KMS-11 (cell line): ENCODE results near the gene C1QTNF6.
"Not testable (repeated sequence)": the region's sequence is repeated elsewhere in the genome, so short reads cannot be mapped to it uniquely, and the experiment has no call there.

ENCODE experiments used
- H2AFZ ChIP-seq: fragments of 200-600 bp; sonication (generic); 2 replicates; pipeline ENCODE4 v1.6.1; 2016; ENCODE audit warnings: antibody characterized with exemption, mixed run types, low read depth
- H3K27ac ChIP-seq: fragments of 200-600 bp; sonication (generic); 2 replicates; pipeline ENCODE4 v1.6.1; 2016; ENCODE audit warnings: mild to moderate bottlenecking, mixed run types
- H3K27me3 ChIP-seq: fragments of 200-600 bp; sonication (generic); 2 replicates; pipeline ENCODE4 v1.6.1; 2017; ENCODE audit warnings: mild to moderate bottlenecking, low read depth, mixed run types, moderate library complexity; ENCODE audit not compliant: insufficient read depth
- H3K36me3 ChIP-seq: fragments of 200-600 bp; sonication (generic); 2 replicates; pipeline ENCODE4 v1.6.1; 2017; ENCODE audit warnings: mild to moderate bottlenecking, mixed run types; ENCODE audit not compliant: insufficient read depth
- H3K4me1 ChIP-seq: fragments of 200-600 bp; sonication (generic); 2 replicates; pipeline ENCODE4 v1.6.1; 2016; ENCODE audit warnings: mild to moderate bottlenecking, low read depth, mixed run types; ENCODE audit not compliant: poor library complexity, severe bottlenecking
- H3K4me2 ChIP-seq: fragments of 200-600 bp; sonication (generic); 2 replicates; pipeline ENCODE4 v1.7.0; 2016; ENCODE audit warnings: mild to moderate bottlenecking, mixed run types
- H3K4me3 ChIP-seq: fragments of 200-600 bp; sonication (generic); IDR thresholded peaks from 2 replicates; pipeline ENCODE4 v1.6.1; 2017; ENCODE audit warnings: low read depth, low read length, mixed read lengths; ENCODE audit not compliant: insufficient read depth
- H3K79me2 ChIP-seq: fragments of 200-600 bp; sonication (generic); 2 replicates; pipeline ENCODE4 v1.6.1; 2016; ENCODE audit warnings: low read depth, mixed run types; ENCODE audit not compliant: insufficient read depth
- H3K9ac ChIP-seq: fragments of 200-600 bp; sonication (generic); 2 replicates; pipeline ENCODE4 v1.6.1; 2016; ENCODE audit warnings: mild to moderate bottlenecking, mixed run types
- H4K20me1 ChIP-seq: fragments of 200-600 bp; sonication (generic); 2 replicates; pipeline ENCODE4 v1.6.1; 2016; ENCODE audit warnings: mild to moderate bottlenecking, mixed run types; ENCODE audit not compliant: insufficient read depth
- TF ChIP-seq, protein P1 (sequence below): fragments of 200-600 bp; sonication (generic); conservative IDR thresholded peaks from 2 replicates; pipeline ENCODE4 v1.6.1; 2017; ENCODE audit warnings: low read depth, mild to moderate bottlenecking, antibody characterized with exemption, low read length, moderate library complexity, mixed read lengths

C1QTNF6 gene

DNA sequence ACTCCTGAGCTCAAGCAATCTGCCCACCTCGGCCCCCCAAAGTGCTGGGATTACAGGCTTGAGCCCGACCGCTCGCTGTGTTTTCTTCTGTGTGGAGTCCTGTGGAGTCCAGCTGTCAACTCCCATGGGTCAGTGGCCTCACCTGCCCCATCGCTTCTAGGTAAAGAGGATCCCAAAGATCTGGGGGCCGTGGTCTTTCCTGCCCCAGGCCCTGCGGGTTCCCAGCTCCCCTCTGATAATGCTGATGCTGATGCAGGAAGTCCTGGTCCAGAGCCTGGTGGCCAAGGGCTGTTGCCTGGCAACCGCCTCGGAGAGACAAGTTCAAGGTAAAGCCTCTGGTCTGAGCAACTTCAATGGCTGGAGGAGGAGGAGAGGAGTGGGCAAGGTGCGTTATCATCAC lies 14.7 kb upstream of the C1QTNF6 start:
- Histone ChIP-seq H3K79me2 (no peaks in the 10 kb centered on the region; the same call in 1 of the 2 replicates), H3K27ac (no peak overlapping the region), H3K9ac (no peak overlapping the region), H3K27me3 (no peaks in the 10 kb centered on the region), H3K4me3 (no peak overlapping the region), H4K20me1 (no peaks in the 10 kb centered on the region), H3K4me1 (peaks cover 25% of the 10 kb centered on the region), H3K36me3 (no peaks in the 10 kb centered on the region), H3K4me2 (no peak overlapping the region), H2AFZ (no peak overlapping the region)
- TF ChIP-seq, protein P1, sequence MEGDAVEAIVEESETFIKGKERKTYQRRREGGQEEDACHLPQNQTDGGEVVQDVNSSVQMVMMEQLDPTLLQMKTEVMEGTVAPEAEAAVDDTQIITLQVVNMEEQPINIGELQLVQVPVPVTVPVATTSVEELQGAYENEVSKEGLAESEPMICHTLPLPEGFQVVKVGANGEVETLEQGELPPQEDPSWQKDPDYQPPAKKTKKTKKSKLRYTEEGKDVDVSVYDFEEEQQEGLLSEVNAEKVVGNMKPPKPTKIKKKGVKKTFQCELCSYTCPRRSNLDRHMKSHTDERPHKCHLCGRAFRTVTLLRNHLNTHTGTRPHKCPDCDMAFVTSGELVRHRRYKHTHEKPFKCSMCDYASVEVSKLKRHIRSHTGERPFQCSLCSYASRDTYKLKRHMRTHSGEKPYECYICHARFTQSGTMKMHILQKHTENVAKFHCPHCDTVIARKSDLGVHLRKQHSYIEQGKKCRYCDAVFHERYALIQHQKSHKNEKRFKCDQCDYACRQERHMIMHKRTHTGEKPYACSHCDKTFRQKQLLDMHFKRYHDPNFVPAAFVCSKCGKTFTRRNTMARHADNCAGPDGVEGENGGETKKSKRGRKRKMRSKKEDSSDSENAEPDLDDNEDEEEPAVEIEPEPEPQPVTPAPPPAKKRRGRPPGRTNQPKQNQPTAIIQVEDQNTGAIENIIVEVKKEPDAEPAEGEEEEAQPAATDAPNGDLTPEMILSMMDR, result no peak

DNA sequence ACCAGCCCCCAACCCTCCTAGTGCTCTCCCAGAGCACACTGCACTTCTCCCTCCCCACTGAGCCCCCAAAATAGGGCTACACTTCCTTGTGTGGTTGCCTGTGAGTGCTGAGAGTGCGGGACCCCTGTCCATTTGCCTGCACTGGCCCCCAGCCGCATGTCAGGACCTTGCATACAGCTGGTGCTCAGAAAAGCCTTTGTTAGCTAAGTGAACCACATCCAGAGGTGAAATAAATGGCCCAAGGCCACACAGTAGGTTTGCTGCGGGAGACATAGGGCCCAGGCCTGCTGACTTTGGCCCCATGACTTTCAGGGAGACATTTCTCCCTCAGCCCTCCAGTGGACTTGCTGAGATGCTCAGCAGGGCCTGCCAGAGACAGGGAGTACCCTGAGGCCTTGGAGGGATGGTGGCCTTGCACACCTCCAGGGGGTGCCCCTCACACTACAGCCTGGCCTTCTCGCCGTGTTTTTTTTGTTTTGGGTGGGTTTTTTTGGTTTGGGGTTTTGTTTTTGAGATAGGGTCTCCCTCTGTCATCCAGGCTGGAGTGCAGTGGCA lies 14.0 kb upstream of the C1QTNF6 start:
- no peak overlapping the region for H3K9ac ChIP-seq
- H3K4me3 ChIP-seq, result no peak overlapping the region
- TF ChIP-seq, protein P1, result no peak
- no peaks in the 10 kb centered on the region for H3K36me3 ChIP-seq
- no peak overlapping the region for H3K4me2 ChIP-seq
- H3K4me1 ChIP-seq, result peaks cover 27% of the 10 kb centered on the region
- no peak overlapping the region for H2AFZ ChIP-seq
- H3K79me2 ChIP-seq, result no peaks in the 10 kb centered on the region; the same call in 1 of the 2 replicates
- H3K27me3 ChIP-seq, result no peaks in the 10 kb centered on the region
- H3K27ac ChIP-seq, result no peak overlapping the region
- H4K20me1 ChIP-seq, result no peaks in the 10 kb centered on the region

GRCh38 chr22:37201443-37201820 lies 13.4 kb upstream of the C1QTNF6 start:
- not testable (repeated sequence) for H3K9ac ChIP-seq, H3K79me2 ChIP-seq, H2AFZ ChIP-seq, H3K27ac ChIP-seq, H3K27me3 ChIP-seq, H4K20me1 ChIP-seq, H3K36me3 ChIP-seq, H3K4me3 ChIP-seq, H3K4me2 ChIP-seq
- peaks cover 27% of the 10 kb centered on the region for H3K4me1 ChIP-seq

DNA sequence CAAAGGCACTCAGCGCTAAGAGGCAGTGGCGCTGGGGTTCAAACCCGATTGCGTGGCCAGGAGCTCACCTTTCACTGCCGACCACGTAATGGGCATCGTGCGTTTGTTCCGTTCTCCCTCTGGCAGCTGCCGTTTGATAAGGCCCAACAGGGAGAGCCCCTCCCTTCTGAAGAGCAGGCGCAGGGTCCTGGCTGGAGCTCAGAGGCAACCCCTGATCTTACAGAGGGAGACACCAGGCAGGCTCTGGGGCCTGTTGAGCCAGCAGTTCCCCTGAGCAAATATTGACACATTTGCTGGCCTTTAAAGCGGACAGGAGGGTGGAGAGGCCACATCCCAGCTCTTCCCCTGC lies 11.7 kb upstream of the C1QTNF6 start:
- TF ChIP-seq, protein P1, result peak; percentile 6; the same call in 1 of the 2 replicates
- Histone ChIP-seq H3K27ac (no peak overlapping the region), H3K4me3 (no peak overlapping the region), H3K79me2 (no peaks in the 10 kb centered on the region; the same call in 1 of the 2 replicates), H3K4me1 (peaks cover 28% of the 10 kb centered on the region), H3K9ac (no peak overlapping the region), H3K27me3 (no peaks in the 10 kb centered on the region), H2AFZ (peak overlapping the region; percentile 85; the same call in 1 of the 2 replicates), H4K20me1 (no peaks in the 10 kb centered on the region), H3K4me2 (peak overlapping the region; percentile 19; the same call in 1 of the 2 replicates), H3K36me3 (no peaks in the 10 kb centered on the region)

- H2AFZ ChIP-seq, result peak overlapping the region; percentile 85
- H3K9ac ChIP-seq, result peak overlapping the region; percentile 86
- no peaks in the 10 kb centered on the region for H4K20me1 ChIP-seq
- peak overlapping the region; percentile 87 for H3K27ac ChIP-seq
- H3K4me3 ChIP-seq, result no peak overlapping the region
- peak overlapping the region; percentile 89 for H3K4me2 ChIP-seq
- H3K27me3 ChIP-seq, result no peaks in the 10 kb centered on the region
- H3K36me3 ChIP-seq, result no peaks in the 10 kb centered on the region
- H3K4me1 ChIP-seq, result peaks cover 33% of the 10 kb centered on the region
- H3K79me2 ChIP-seq, result no peaks in the 10 kb centered on the region; the same call in 1 of the 2 replicates
- TF ChIP-seq, protein P1, result peak; percentile 54
Measured at GRCh38 chr22:37199103-37199759, 11.2 kb upstream of the C1QTNF6 start.
